ENCODE measurements around the gene PFKFB1. TPM values are rescaled to one million over a fixed set of nuclear protein-coding genes. Genes with fewer than 3 reads are reported as not detected.

The PFKFB1 gene
- total RNA-seq, 4 donors from 2014 or later = not detected

- DNase-seq = no peak
- TF ChIP-seq, protein P1, sequence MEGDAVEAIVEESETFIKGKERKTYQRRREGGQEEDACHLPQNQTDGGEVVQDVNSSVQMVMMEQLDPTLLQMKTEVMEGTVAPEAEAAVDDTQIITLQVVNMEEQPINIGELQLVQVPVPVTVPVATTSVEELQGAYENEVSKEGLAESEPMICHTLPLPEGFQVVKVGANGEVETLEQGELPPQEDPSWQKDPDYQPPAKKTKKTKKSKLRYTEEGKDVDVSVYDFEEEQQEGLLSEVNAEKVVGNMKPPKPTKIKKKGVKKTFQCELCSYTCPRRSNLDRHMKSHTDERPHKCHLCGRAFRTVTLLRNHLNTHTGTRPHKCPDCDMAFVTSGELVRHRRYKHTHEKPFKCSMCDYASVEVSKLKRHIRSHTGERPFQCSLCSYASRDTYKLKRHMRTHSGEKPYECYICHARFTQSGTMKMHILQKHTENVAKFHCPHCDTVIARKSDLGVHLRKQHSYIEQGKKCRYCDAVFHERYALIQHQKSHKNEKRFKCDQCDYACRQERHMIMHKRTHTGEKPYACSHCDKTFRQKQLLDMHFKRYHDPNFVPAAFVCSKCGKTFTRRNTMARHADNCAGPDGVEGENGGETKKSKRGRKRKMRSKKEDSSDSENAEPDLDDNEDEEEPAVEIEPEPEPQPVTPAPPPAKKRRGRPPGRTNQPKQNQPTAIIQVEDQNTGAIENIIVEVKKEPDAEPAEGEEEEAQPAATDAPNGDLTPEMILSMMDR (IDR thresholded peaks at IDR 0.05) = peak in 3 of 6 experiments; percentile 31 to 47 (median 37)
- no peak for TF ChIP-seq POLR2A (IDR thresholded peaks at IDR 0.05)
- Histone ChIP-seq H3K4me3 (no peak overlapping the region), H3K9me3 (peaks cover 0 to 7% (median 0%) of the 10 kb centered on the region in 3 donors), H3K36me3 (no peaks in the 10 kb centered on the region), H3K27me3 (no peaks in the 10 kb centered on the region), H3K4me1 (no peaks in the 10 kb centered on the region), H3K27ac (no peak overlapping the region)
- intact Hi-C loops (cut with DNase I) = loop anchor here (10.0 kb wide), 1 partner anchor 163 kb away; no protein-coding TSS in a partner anchor
- 6 to 30% methylated on average over 3 of the region's 3 CpGs for WGBS, 2 donors
Observed at GRCh38 chrX:54891573-54891972, 102.4 kb downstream of the PFKFB1 start.

GRCh38 chrX:54885740-54886139 lies 108.2 kb downstream of the PFKFB1 start:
- TF ChIP-seq, protein P1 (IDR thresholded peaks at IDR 0.05) = no peak
- TF ChIP-seq POLR2A (IDR thresholded peaks at IDR 0.05) = no peak
- intact Hi-C loops (cut with DNase I) = no loop called here
- no peak overlapping the region for H3K4me3 ChIP-seq
- 63 to 71% methylated on average over 3 of the region's 3 CpGs for WGBS, 2 donors
- H3K4me1 ChIP-seq = no peaks in the 10 kb centered on the region
- no peaks in the 10 kb centered on the region for H3K36me3 ChIP-seq
- no peak for DNase-seq
- no peak overlapping the region for H3K27ac ChIP-seq
- no peaks in the 10 kb centered on the region for H3K9me3 ChIP-seq
- no peaks in the 10 kb centered on the region for H3K27me3 ChIP-seq

Small RNA genes lying within 50 kb of the gene (small RNA-seq; reads per million reads assigned to genes)
- 0 reads per million in 4 donors for gene RF00614

Other genes with a start within 250 kb of the PFKFB1 start
- gene ITIH6, start 195.9 kb downstream of the PFKFB1 start, total RNA-seq = not detected
- 10 to 100 TPM; 36.3 to 88.3 (median 65.8) TPM for gene MAGED2, start 186.4 kb downstream of the PFKFB1 start, total RNA-seq
- gene TRO, start 73.4 kb downstream of the PFKFB1 start, total RNA-seq = 10 to 100 TPM in 1 of 4 donors, 1 to 10 TPM in 2, under 1 TPM in 1; 0.70 to 44.4 (median 6.1) TPM
- 10 to 100 TPM; 11.4 to 16.7 (median 13.5) TPM for gene APEX2, start 6.2 kb upstream of the PFKFB1 start, total RNA-seq
- gene ALAS2, start 36.8 kb upstream of the PFKFB1 start, total RNA-seq = not detected
- gene PAGE2B, start 80.8 kb upstream of the PFKFB1 start, total RNA-seq = not detected
- gene PAGE2, start 94.8 kb upstream of the PFKFB1 start, total RNA-seq = not detected
- gene PAGE5, start 226.2 kb upstream of the PFKFB1 start, total RNA-seq = not detected

Measured in esophagus squamous epithelium (tissue), 5 donors.